ENCODE data around the gene SMYD3. TPM values are rescaled to one million over a fixed set of nuclear protein-coding genes. Genes with fewer than 3 reads are reported as not detected.

SMYD3 gene
- total RNA-seq, 1 experiment from 2014 or later = 17.4 TPM

DNA sequence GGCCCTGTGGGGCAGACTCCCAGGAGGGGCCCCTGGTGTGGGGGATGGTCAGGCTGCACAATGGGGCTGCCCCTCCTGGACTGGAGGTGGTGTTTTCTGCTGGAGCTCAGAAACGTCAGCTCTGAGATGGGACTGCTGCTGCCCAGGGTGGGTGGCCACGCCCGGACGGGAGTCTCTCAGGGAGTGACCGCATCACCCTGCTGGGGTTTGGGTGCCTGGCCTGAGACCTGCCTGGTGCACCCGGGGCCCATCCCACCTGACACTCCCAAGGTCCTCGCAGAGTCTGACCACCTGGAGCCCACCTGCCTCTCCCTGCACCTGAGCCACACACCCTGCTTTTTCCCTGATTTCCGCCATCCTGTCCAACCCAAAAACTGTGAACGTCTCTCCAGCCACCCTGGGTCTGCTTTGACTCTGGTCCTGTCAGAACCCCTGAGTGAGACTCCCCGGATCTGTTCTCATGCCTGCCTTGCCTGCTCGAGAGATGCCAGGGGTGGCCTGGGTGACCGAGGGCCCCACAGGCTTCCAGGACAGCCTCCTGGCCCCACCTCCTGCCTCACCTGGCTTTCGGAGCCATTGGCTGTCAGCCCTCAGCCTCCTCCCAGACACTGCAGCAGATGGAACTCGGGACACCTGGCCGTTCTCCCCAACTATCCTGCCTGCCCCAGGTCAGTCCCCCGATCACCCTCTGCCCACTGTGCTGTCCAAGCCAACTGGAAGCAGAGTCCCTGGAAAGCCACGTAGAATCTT, 11.6 kb upstream of the SMYD3 start:
- no peak for TF ChIP-seq CTCF (IDR thresholded peaks at IDR 0.05)
- no peak for TF ChIP-seq POLR2AphosphoS5 (IDR thresholded peaks at IDR 0.05; ENCODE audit: low read depth, low read length)
- ChIA-PET POLR2A (interaction anchor here (0.6 kb wide), 1 partner anchor 12 kb away, joined by 3 read pairs; no protein-coding TSS in a partner anchor), CTCF (no interaction called here)
- DNase-seq (ENCODE audit: low read depth, low spot score) = no peak
- Histone ChIP-seq H3K27ac (ENCODE audit: low read length) (no peak overlapping the region), H3K36me3 (ENCODE audit: control insufficient read depth, insufficient read depth, low read length) (no peaks in the 10 kb centered on the region), H3K4me3 (ENCODE audit: low read depth in 2 of 2, low read length in 2 of 2) (no peak overlapping the region), H3K27me3 (ENCODE audit: control insufficient read depth, insufficient read depth, low read length) (no peaks in the 10 kb centered on the region; the same call in 1 of the 2 replicates), H3K9me3 (ENCODE audit: control insufficient read depth, insufficient read depth, low read depth, low read length) (peaks cover 4% of the 10 kb centered on the region; the same call in 1 of the 2 replicates), H3K4me1 (ENCODE audit: control insufficient read depth, insufficient read depth, low read length) (no peaks in the 10 kb centered on the region)
- intact Hi-C loops (cut with micrococcal nuclease; ENCODE audit: unreplicated experiment) = no loop called here
- in situ Hi-C loops (cut with HindIII; ENCODE audit: low pct_unique_long_range_greater_than_20kb, low sequenced_read_pairs) = no loop called here
- no peak for ATAC-seq
- no TSS peak for BruUV-seq (replicated peaks)

DNA sequence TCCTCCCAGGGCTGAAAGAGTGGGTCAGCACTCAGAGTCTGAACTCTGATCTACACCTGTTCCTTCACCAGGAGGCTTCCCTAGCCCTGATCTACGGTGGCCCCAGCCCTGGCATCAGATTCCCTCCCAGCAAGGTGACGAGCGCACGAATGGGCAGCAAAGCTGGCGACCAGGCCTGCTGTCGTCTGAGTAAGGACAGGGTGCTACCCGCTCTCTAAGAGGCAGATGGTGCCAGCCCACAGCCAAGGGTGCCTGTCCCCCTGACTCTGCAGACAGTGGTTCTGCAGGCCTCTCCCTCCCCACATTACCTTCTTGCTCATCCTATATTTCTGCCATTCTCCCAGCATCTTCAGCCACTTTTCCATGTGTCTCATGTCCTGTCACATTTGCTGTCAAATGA, 10.3 kb upstream of the SMYD3 start:
- ChIA-PET CTCF (no interaction called here), POLR2A (no interaction called here)
- Histone ChIP-seq H3K27ac (ENCODE audit: low read length) (no peak overlapping the region), H3K36me3 (ENCODE audit: control insufficient read depth, insufficient read depth, low read length) (no peaks in the 10 kb centered on the region), H3K9me3 (ENCODE audit: control insufficient read depth, insufficient read depth, low read depth, low read length) (peaks cover 4% of the 10 kb centered on the region; the same call in 1 of the 2 replicates), H3K27me3 (ENCODE audit: control insufficient read depth, insufficient read depth, low read length) (no peaks in the 10 kb centered on the region), H3K4me3 (ENCODE audit: low read depth in 2 of 2, low read length in 2 of 2) (no peak overlapping the region), H3K4me1 (ENCODE audit: control insufficient read depth, insufficient read depth, low read length) (no peaks in the 10 kb centered on the region)
- intact Hi-C loops (cut with micrococcal nuclease; ENCODE audit: unreplicated experiment) (no loop called here), in situ Hi-C loops (cut with HindIII; ENCODE audit: low pct_unique_long_range_greater_than_20kb, low sequenced_read_pairs) (no loop called here)
- ATAC-seq (no peak), DNase-seq (ENCODE audit: low read depth, low spot score) (no peak)
- BruUV-seq (replicated peaks) = no TSS peak
- no peak for TF ChIP-seq TCF7L2 (IDR thresholded peaks at IDR 0.05; ENCODE audit: low read depth, low read length)
- TF ChIP-seq SIN3A (IDR thresholded peaks at IDR 0.05; ENCODE audit: borderline replicate concordance, insufficient read depth, low read depth, low read length) = no peak
- TF ChIP-seq CTCF (IDR thresholded peaks at IDR 0.05) = no peak
- TF ChIP-seq REST (IDR thresholded peaks at IDR 0.05; ENCODE audit: insufficient read depth in 1 of 2, low read depth in 2 of 2, low read length in 1 of 2) = no peak
- TF ChIP-seq POLR2AphosphoS5 (IDR thresholded peaks at IDR 0.05; ENCODE audit: low read depth, low read length) = no peak

Measured in Panc1 (cell line).